IMR-90 (cell line): Measurements from ENCODE around the gene NLRC5. TPM values are rescaled to one million over a fixed set of nuclear protein-coding genes. Genes with fewer than 3 reads are reported as not detected.

ENCODE experiments used
- ATAC-seq: fragments of 200-7000 bp; cut with Tn5 transposase; 2 replicates; pipeline ENCODE4 v1.9.1; 2020; ENCODE audit warnings: low read depth, mild to moderate bottlenecking, moderate library complexity
- BruUV-seq: library from RNA; stranded (reverse); fragments of 400-500 nt; replicated peaks from 2 replicates; lab custom pipeline; 2021; lab: Mats Ljungman, UMichigan
- CTCF ChIA-PET: fragments of 300-600 bp; formaldehyde crosslinking; extraction: SDS; loops from one replicate; lab custom pipeline; 2021; ENCODE audit warnings: antibody characterized with exemption; lab: Yijun Ruan, JAX
- POLR2A ChIA-PET: fragments of 300-600 bp; sonication (Branson Sonifier 250); formaldehyde crosslinking; loops from one replicate; lab custom pipeline; 2022; ENCODE audit warnings: antibody characterized with exemption; ENCODE audit not compliant: unreplicated experiment; lab: Charles Lee
- DNase-seq: peaks from one replicate; pipeline ENCODE4 v3.0.0; 2013
- H2AFZ ChIP-seq: replicated peaks from 2 replicates; pipeline ENCODE3; 2013; ENCODE audit warnings: low read length, mild to moderate bottlenecking; ENCODE audit not compliant: poor library complexity
- H2AK5ac ChIP-seq: 2 replicates; pipeline ENCODE4 v1.6.1; 2013; ENCODE audit warnings: low read depth, low read length, inconsistent platforms
- H2AK9ac ChIP-seq: replicated peaks from 2 replicates; pipeline ENCODE3; 2013; ENCODE audit warnings: mild to moderate bottlenecking, low read depth, low read length, moderate library complexity; ENCODE audit not compliant: poor library complexity
- H2BK120ac ChIP-seq: 2 replicates; pipeline ENCODE4 v1.6.1; 2013; ENCODE audit warnings: low read depth, low read length, inconsistent platforms
- H2BK15ac ChIP-seq: 3 replicates; pipeline ENCODE4 v1.6.1; 2013; ENCODE audit warnings: low read depth, low read length, inconsistent platforms
- H2BK20ac ChIP-seq: 2 replicates; pipeline ENCODE4 v1.6.1; 2013; ENCODE audit warnings: low read depth, mild to moderate bottlenecking, inconsistent platforms, low read length, moderate library complexity
- H2BK5ac ChIP-seq: 2 replicates; pipeline ENCODE4 v1.6.1; 2013; ENCODE audit warnings: mild to moderate bottlenecking, low read depth, low read length, inconsistent platforms; ENCODE audit not compliant: poor library complexity, severe bottlenecking
- H3K14ac ChIP-seq: replicated peaks from 2 replicates; pipeline ENCODE4 v1.6.1; 2013; ENCODE audit warnings: low read depth, low read length, inconsistent platforms
- H3K18ac ChIP-seq: 2 replicates; pipeline ENCODE4 v1.6.1; 2013; ENCODE audit warnings: low read depth, low read length, control low read depth
- H3K23ac ChIP-seq: 2 replicates; pipeline ENCODE4 v1.6.1; 2013; ENCODE audit warnings: low read depth, low read length, inconsistent platforms
- H3K27ac ChIP-seq: 2 replicates; pipeline ENCODE4 v1.5.1; 2013; ENCODE audit warnings: mild to moderate bottlenecking, control low read depth, low read length; ENCODE audit not compliant: insufficient read depth
- H3K27me3 ChIP-seq: 2 replicates; pipeline ENCODE4 v1.6.1; 2013; ENCODE audit warnings: low read length; ENCODE audit not compliant: control insufficient read depth, insufficient read depth
- H3K36me3 ChIP-seq: 2 replicates; pipeline ENCODE4 v1.6.1; 2013; ENCODE audit warnings: low read length, mixed read lengths; ENCODE audit not compliant: control insufficient read depth, insufficient read depth
- H3K4ac ChIP-seq: 2 replicates; pipeline ENCODE4 v1.6.1; 2013; ENCODE audit warnings: low read depth, low read length, inconsistent platforms
- H3K4me1 ChIP-seq: 2 replicates; pipeline ENCODE4 v1.6.1; 2013; ENCODE audit warnings: low read length, mixed read lengths; ENCODE audit not compliant: control insufficient read depth, insufficient read depth
- H3K4me2 ChIP-seq: 2 replicates; pipeline ENCODE4 v1.6.1; 2013; ENCODE audit warnings: low read depth, mild to moderate bottlenecking, control low read depth, low read length, moderate library complexity
- H3K4me3 ChIP-seq: 2 replicates; pipeline ENCODE4 v1.5.1; 2013; ENCODE audit warnings: low read depth, mild to moderate bottlenecking, control low read depth, low read length, moderate library complexity; ENCODE audit not compliant: insufficient read depth
- H3K56ac ChIP-seq: 2 replicates; pipeline ENCODE4 v1.6.1; 2013; ENCODE audit warnings: low read length, inconsistent platforms; ENCODE audit not compliant: insufficient read depth; ENCODE audit errors: extremely low read depth
- H3K79me1 ChIP-seq, 2 experiments: 2 replicates each; pipeline ENCODE4 v1.6.1; 2013; ENCODE audit warnings: low read length in 2 of 2, inconsistent platforms in 1 of 2, low read depth in 1 of 2
- H3K9ac ChIP-seq: 2 replicates; pipeline ENCODE4 v1.6.1; 2013; ENCODE audit warnings: low read depth, low read length, control low read depth
- H3K9me1 ChIP-seq: 2 replicates; pipeline ENCODE4 v1.6.1; 2013; ENCODE audit warnings: low read length, inconsistent platforms; ENCODE audit not compliant: insufficient read depth
- H3K9me3 ChIP-seq: 2 replicates; pipeline ENCODE4 v1.6.1; 2013; ENCODE audit warnings: low read length; ENCODE audit not compliant: control insufficient read depth, insufficient read depth
- H4K20me1 ChIP-seq: 2 replicates; pipeline ENCODE4 v1.6.1; 2013; ENCODE audit warnings: low read length, inconsistent platforms; ENCODE audit not compliant: insufficient read depth
- H4K5ac ChIP-seq: 2 replicates; pipeline ENCODE4 v1.6.1; 2013; ENCODE audit warnings: mild to moderate bottlenecking, low read depth, low read length, control low read depth
- H4K8ac ChIP-seq, 2 experiments: 2 replicates each; pipeline ENCODE4 v1.6.1; 2013; ENCODE audit warnings: low read depth in 2 of 2, low read length in 2 of 2, control low read depth in 1 of 2, inconsistent platforms in 1 of 2
- H4K91ac ChIP-seq: 2 replicates; pipeline ENCODE4 v1.6.1; 2013; ENCODE audit warnings: low read depth, low read length, inconsistent platforms; ENCODE audit not compliant: insufficient read depth
- CHD1 ChIP-seq: IDR thresholded peaks from 2 replicates; pipeline ENCODE4 v1.6.1; 2012; ENCODE audit warnings: low read depth, low read length, improper control_type of control experiment
- CTCF ChIP-seq: conservative IDR thresholded peaks from 2 replicates; pipeline ENCODE4 v1.5.1; 2012; ENCODE audit warnings: mild to moderate bottlenecking, low read depth, low read length, improper control_type of control experiment
- ELK1 ChIP-seq: fragments of 150-350 bp; IDR thresholded peaks from 2 replicates; pipeline ENCODE4 v1.6.1; 2016; ENCODE audit warnings: low read depth, mild to moderate bottlenecking, low read length, moderate library complexity, borderline replicate concordance
- MAFK ChIP-seq: IDR thresholded peaks from 2 replicates; pipeline ENCODE4 v1.6.1; 2012; ENCODE audit warnings: low read depth, low read length, improper control_type of control experiment
- MXI1 ChIP-seq: IDR thresholded peaks from 2 replicates; pipeline ENCODE4 v1.6.1; 2012; ENCODE audit warnings: low read depth, mild to moderate bottlenecking, low read length, moderate library complexity, borderline replicate concordance
- NFE2L2 ChIP-seq: fragments of 150-350 bp; IDR thresholded peaks from 2 replicates; pipeline ENCODE4 v1.6.1; 2016; ENCODE audit warnings: low read depth, mild to moderate bottlenecking, low read length
- USF2 ChIP-seq: fragments of 150-350 bp; IDR thresholded peaks from 2 replicates; pipeline ENCODE4 v1.6.1; 2017; ENCODE audit warnings: mild to moderate bottlenecking, antibody characterized with exemption, low read length, low read depth
- WGBS, 2 experiments: methylation state at CpG; one replicate each; pipeline versions ENCODE4 v1.1.5 to v1.1.7; 2013; ENCODE audit warnings: missing lambda C conversion rate in 2 of 2; ENCODE audit not compliant: insufficient read length in 1 of 2; ENCODE audit errors: extremely low coverage in 2 of 2; 5-methylcytosine and 5-hydroxymethylcytosine counted together
- dilution Hi-C: fragments of 300-500 bp; cut with HindIII; formaldehyde crosslinking; loops from one replicate; pipeline ENCODE4 v1.14.3; 2018; ENCODE audit warnings: low sequenced_read_pairs; ENCODE audit not compliant: unreplicated experiment
- in situ Hi-C: fragments of 300-500 bp; cut with MboI; formaldehyde crosslinking; loops from 3 replicates; pipeline ENCODE4 v1.14.3; 2019; ENCODE audit warnings: low sequenced_read_pairs, inconsistent platforms, mixed read lengths
- intact Hi-C: fragments of 100-400 bp; cut with micrococcal nuclease; formaldehyde crosslinking; loops from 2 replicates; pipeline ENCODE4 v1.10.0; 2022
- polyA plus RNA-seq, 3 experiments: library from polyadenylated mRNA; depleted of rRNA; stranded (reverse); fragments of >200 nt; gene quantifications; 2 replicates each; pipeline ENCODE4 v1.2.3, GENCODE V29; 2012; ENCODE audit warnings: low replicate concordance in 1 of 3
- total RNA-seq: library from RNA; depleted of rRNA; stranded (reverse); fragments of >200 nt; gene quantifications from 2 replicates; pipeline ENCODE4 v1.2.3, GENCODE V29; 2012

Gene NLRC5
- total and polyA plus RNA-seq, 2 of the 4 experiments (the other 2 are of a cell fraction): 9.1 to 14.9 TPM

- Histone ChIP-seq H4K5ac (no peak overlapping the region), H2AFZ (no peak overlapping the region), H3K4me1 (no peaks in the 10 kb centered on the region), H3K14ac (no peak overlapping the region), H3K9me1 (peaks cover 9% of the 10 kb centered on the region; the same call in 1 of the 2 replicates), H3K27me3 (no peaks in the 10 kb centered on the region), H4K20me1 (peaks cover 14% of the 10 kb centered on the region), H3K36me3 (no peaks in the 10 kb centered on the region), H3K56ac (no peak overlapping the region; the same call in 1 of the 2 replicates), H3K9ac (no peak overlapping the region), H2BK20ac (no peak overlapping the region), H3K9me3 (no peaks in the 10 kb centered on the region), H4K8ac (no peak overlapping the region), H2AK5ac (no peak overlapping the region), H3K23ac (no peak overlapping the region; the same call in 1 of the 2 replicates), H3K79me1 (peaks cover 4 to 32% of the 10 kb centered on the region in 2 experiments; a peak in 2 of 4 replicates), H4K91ac (no peak overlapping the region), H3K27ac (no peak overlapping the region), H3K18ac (no peak overlapping the region), H2BK5ac (no peak overlapping the region), H3K4ac (no peak overlapping the region; the same call in 1 of the 2 replicates), H2BK15ac (no peak overlapping the region), H3K4me3 (no peak overlapping the region), H2BK120ac (no peak overlapping the region), H3K4me2 (no peak overlapping the region), H2AK9ac (peak overlapping the region; percentile 45)
- DNase-seq (no peak), ATAC-seq (no peak)
- in situ Hi-C loops: no loop called here
- no peak for TF ChIP-seq CHD1
- no peak for TF ChIP-seq ELK1
- TF ChIP-seq MAFK: no peak
- no peak for TF ChIP-seq MXI1
- TF ChIP-seq CTCF: no peak
- TF ChIP-seq NFE2L2: no peak
- TF ChIP-seq USF2: no peak
- ChIA-PET CTCF (interaction anchor here (0.8 kb wide), 1 partner anchor 13 kb away, joined by 3 read pairs; no protein-coding TSS in a partner anchor), POLR2A (interaction anchor here (0.6 kb wide), 1 partner anchor 46 kb away, joined by 18 read pairs; no protein-coding TSS in a partner anchor)
- intact Hi-C loops: no loop called here
- no CpG with 5 or more reads among the region's 2 CpGs for WGBS, 2 experiments
- BruUV-seq: no TSS peak
- dilution Hi-C loops: no loop called here
Measured at GRCh38 chr16:57106767-57107166, 117.4 kb downstream of the NLRC5 start.
